Measurements from ENCODE around the gene KLHL33. TPM values are rescaled to one million over a fixed set of nuclear protein-coding genes. Genes with fewer than 3 reads are reported as not detected.

The KLHL33 gene
- total RNA-seq, 1 experiment from 2014 or later: 0.11 TPM

DNA sequence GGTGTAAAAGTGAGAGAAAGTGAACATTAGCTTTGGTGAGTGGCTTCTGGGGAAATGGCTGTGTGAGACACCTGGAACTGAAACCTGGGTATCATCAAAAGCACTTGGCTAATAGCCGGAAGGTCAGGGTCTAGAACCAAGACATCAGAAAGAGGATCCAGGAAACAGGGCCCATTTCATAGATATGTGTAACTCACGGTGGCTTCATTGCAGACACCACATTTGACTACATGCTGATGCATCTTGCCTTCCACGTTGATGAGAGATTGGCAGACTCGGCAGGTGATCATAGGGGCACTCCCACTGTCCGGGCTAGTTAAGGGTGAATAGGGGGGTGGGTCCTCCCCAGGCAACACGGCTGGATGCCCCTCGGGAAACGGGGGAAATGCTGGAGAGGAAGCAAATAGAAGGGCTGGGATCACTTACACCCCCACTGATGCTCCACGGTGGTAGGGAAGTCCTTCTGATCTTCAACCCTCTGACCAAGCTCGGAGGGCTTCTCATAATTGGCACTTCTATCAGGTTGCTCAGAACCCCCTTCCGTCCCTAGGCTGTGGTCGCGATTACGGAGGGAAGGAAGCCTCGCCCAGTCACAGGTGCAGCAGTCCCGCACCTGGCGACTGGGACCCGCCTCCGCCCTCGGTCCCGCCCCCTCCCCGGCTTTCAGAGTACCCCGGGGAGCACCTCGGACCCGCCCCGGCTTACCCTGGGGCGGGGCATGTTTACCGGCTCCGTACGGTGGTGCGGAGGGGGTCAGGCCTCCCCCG is 24.7 kb upstream of the KLHL33 start:
- H3K36me3 ChIP-seq (ENCODE audit: low read depth): 0 out of 2 replicates have a peak, but pooled peaks cover 5% of the 10 kb centered on the region
- DNase-seq: peak; percentile 39
- H2AFZ ChIP-seq: peak overlapping the region; percentile 79
- no peaks in the 10 kb centered on the region for H3F3A ChIP-seq (ENCODE audit: insufficient read depth, low read depth)
- peaks cover 18% of the 10 kb centered on the region for H3K4me1 ChIP-seq (replicated peaks; ENCODE audit: insufficient read depth)
- no peaks in the 10 kb centered on the region for H3K9me2 ChIP-seq (ENCODE audit: insufficient read depth)
- CTCF ChIA-PET: no interaction called here
- TF ChIP-seq, protein P1, sequence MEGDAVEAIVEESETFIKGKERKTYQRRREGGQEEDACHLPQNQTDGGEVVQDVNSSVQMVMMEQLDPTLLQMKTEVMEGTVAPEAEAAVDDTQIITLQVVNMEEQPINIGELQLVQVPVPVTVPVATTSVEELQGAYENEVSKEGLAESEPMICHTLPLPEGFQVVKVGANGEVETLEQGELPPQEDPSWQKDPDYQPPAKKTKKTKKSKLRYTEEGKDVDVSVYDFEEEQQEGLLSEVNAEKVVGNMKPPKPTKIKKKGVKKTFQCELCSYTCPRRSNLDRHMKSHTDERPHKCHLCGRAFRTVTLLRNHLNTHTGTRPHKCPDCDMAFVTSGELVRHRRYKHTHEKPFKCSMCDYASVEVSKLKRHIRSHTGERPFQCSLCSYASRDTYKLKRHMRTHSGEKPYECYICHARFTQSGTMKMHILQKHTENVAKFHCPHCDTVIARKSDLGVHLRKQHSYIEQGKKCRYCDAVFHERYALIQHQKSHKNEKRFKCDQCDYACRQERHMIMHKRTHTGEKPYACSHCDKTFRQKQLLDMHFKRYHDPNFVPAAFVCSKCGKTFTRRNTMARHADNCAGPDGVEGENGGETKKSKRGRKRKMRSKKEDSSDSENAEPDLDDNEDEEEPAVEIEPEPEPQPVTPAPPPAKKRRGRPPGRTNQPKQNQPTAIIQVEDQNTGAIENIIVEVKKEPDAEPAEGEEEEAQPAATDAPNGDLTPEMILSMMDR (conservative IDR thresholded peaks at IDR 0.05): no peak
- TF ChIP-seq EZH2 (IDR thresholded peaks at IDR 0.05; ENCODE audit: low read depth): no peak
- no peaks in the 10 kb centered on the region for H3K27me3 ChIP-seq (ENCODE audit: insufficient read depth, low read depth)
- peak overlapping the region; percentile 64 for H3K27ac ChIP-seq
- intact Hi-C loops (cut with micrococcal nuclease; ENCODE audit: unreplicated experiment): loop anchor here (1.0 to 10.0 kb wide), 2 partner anchors 9 to 116 kb away; partner anchors contain the start of genes PARP2 and PNP
- H3K4me3 ChIP-seq: peak overlapping the region; percentile 74
- peak overlapping the region; percentile 86 for H3K4me2 ChIP-seq
- POLR2A ChIA-PET (ENCODE audit: unreplicated experiment): interaction anchor here (0.5 to 1.4 kb wide), 8 partner anchors 16 to 387 kb away, joined by 3 to 31 read pairs (median 6); partner anchors contain the start of genes CCNB1IP1, PARP2 and TEP1
- peaks cover 42% of the 10 kb centered on the region for H3K79me2 ChIP-seq (ENCODE audit: low read depth)
- no peaks in the 10 kb centered on the region for H4K20me1 ChIP-seq (ENCODE audit: insufficient read depth)
- H3K9me3 ChIP-seq (ENCODE audit: insufficient read depth, low read depth): no peaks in the 10 kb centered on the region
- BruUV-seq (replicated peaks): no TSS peak

DNA sequence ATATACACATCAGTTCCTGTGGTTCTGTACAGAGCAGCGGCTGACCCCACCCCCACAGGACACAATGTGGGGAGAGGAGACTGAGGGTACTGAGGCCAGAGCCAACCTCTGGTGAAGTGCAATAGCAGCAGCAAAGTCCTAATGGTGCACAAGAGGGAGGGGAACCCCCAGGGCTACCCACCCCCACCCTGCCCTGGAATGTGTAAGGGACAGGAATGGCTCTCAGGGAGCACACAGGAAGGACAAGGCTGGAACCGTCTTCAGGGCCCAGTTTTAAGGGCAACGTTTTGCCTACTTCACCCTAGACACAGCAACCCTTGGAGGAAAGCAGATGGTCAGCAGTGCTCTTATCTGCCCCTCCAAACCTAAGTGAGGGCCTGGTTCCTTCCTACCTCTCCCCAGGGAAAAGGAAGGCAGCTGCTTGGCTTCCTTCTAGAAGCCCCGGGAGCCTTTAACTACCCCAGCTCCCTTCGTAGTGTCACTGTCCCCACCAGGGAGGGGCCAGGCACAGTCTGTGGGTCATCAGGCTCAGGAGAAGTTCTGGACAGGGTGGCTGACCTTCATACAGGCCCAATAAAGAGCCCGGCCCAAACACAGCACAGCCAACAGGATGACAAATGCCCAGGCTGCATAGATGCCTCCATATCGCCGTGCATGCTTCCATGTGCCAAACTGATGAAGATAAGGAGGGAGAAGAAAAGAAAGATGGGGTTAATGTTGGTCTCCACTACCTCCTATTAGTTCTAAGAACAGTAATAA is 22.2 kb upstream of the KLHL33 start:
- H3K27ac ChIP-seq: no peak overlapping the region
- no peak overlapping the region for H3K4me2 ChIP-seq
- no peak overlapping the region for H2AFZ ChIP-seq
- POLR2A ChIA-PET (ENCODE audit: unreplicated experiment): no interaction called here
- BruUV-seq (replicated peaks): no TSS peak
- no peaks in the 10 kb centered on the region for H3K9me3 ChIP-seq (ENCODE audit: insufficient read depth, low read depth)
- H3K4me3 ChIP-seq: no peak overlapping the region
- peaks cover 9% of the 10 kb centered on the region for H3F3A ChIP-seq (ENCODE audit: insufficient read depth, low read depth)
- no peaks in the 10 kb centered on the region for H3K9me2 ChIP-seq (ENCODE audit: insufficient read depth)
- H4K20me1 ChIP-seq (ENCODE audit: insufficient read depth): no peaks in the 10 kb centered on the region
- TF ChIP-seq, protein P1 (conservative IDR thresholded peaks at IDR 0.05): no peak
- no peak for TF ChIP-seq EZH2 (IDR thresholded peaks at IDR 0.05; ENCODE audit: low read depth)
- DNase-seq: no peak
- CTCF ChIA-PET: no interaction called here
- 0 out of 2 replicates have a peak, but pooled peaks cover 5% of the 10 kb centered on the region for H3K36me3 ChIP-seq (ENCODE audit: low read depth)
- peaks cover 23% of the 10 kb centered on the region for H3K4me1 ChIP-seq (replicated peaks; ENCODE audit: insufficient read depth)
- H3K79me2 ChIP-seq (ENCODE audit: low read depth): peaks cover 54% of the 10 kb centered on the region
- H3K27me3 ChIP-seq (ENCODE audit: insufficient read depth, low read depth): no peaks in the 10 kb centered on the region
- intact Hi-C loops (cut with micrococcal nuclease; ENCODE audit: unreplicated experiment): loop anchor here (10.0 kb wide), 1 partner anchor 147 kb away; no protein-coding TSS in a partner anchor

DNA sequence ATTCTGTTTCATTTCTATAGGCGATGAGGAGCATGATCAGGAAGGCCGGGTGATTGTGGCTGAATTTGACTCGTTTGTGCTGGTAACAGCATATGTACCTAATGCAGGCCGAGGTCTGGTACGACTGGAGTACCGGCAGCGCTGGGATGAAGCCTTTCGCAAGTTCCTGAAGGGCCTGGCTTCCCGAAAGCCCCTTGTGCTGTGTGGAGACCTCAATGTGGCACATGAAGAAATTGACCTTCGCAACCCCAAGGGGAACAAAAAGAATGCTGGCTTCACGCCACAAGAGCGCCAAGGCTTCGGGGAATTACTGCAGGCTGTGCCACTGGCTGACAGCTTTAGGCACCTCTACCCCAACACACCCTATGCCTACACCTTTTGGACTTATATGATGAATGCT is 21.0 kb upstream of the KLHL33 start:
- CTCF ChIA-PET: no interaction called here
- TF ChIP-seq, protein P1 (conservative IDR thresholded peaks at IDR 0.05): no peak
- no peak for TF ChIP-seq EZH2 (IDR thresholded peaks at IDR 0.05; ENCODE audit: low read depth)
- H3K4me1 ChIP-seq (replicated peaks; ENCODE audit: insufficient read depth): peaks cover 23% of the 10 kb centered on the region
- no peaks in the 10 kb centered on the region for H3K9me3 ChIP-seq (ENCODE audit: insufficient read depth, low read depth)
- no peak overlapping the region for H2AFZ ChIP-seq
- peaks cover 9% of the 10 kb centered on the region for H3F3A ChIP-seq (ENCODE audit: insufficient read depth, low read depth)
- H3K4me2 ChIP-seq: peak overlapping the region; percentile 70; the same call in 1 of the 2 replicates
- no peaks in the 10 kb centered on the region for H3K27me3 ChIP-seq (ENCODE audit: insufficient read depth, low read depth)
- no peaks in the 10 kb centered on the region for H4K20me1 ChIP-seq (ENCODE audit: insufficient read depth)
- no peak overlapping the region for H3K27ac ChIP-seq
- 0 out of 2 replicates have a peak, but pooled peaks cover 5% of the 10 kb centered on the region for H3K36me3 ChIP-seq (ENCODE audit: low read depth)
- peaks cover 59% of the 10 kb centered on the region for H3K79me2 ChIP-seq (ENCODE audit: low read depth)
- POLR2A ChIA-PET (ENCODE audit: unreplicated experiment): no interaction called here
- H3K9me2 ChIP-seq (ENCODE audit: insufficient read depth): no peaks in the 10 kb centered on the region
- intact Hi-C loops (cut with micrococcal nuclease; ENCODE audit: unreplicated experiment): loop anchor here (10.0 kb wide), 1 partner anchor 148 kb away; no protein-coding TSS in a partner anchor
- no TSS peak for BruUV-seq (replicated peaks)
- no peak for DNase-seq
- H3K4me3 ChIP-seq: no peak overlapping the region; the same call in 1 of the 2 replicates

Data from PC-9 (cell line).